HepG2 (cell line): Measurements from ENCODE around the gene SEZ6. TPM values are rescaled to one million over a fixed set of nuclear protein-coding genes. Genes with fewer than 3 reads are reported as not detected.

ENCODE experiments used
- ATF2 ChIP-seq: sonication (generic); formaldehyde crosslinking; IDR thresholded peaks from 2 replicates; pipeline ENCODE4 v1.4.0; 2020; ENCODE audit warnings: missing genetic modification reagents
- HMGXB4 ChIP-seq, 2 experiments: sonication (generic) in 1 of 2; formaldehyde crosslinking in 1 of 2; IDR thresholded peaks; 2 replicates each; pipeline versions ENCODE4 v1.4.0 to v1.6.1; 2018 to 2020; ENCODE audit warnings: missing genetic modification reagents in 2 of 2, borderline replicate concordance in 1 of 2, low read depth in 1 of 2, mild to moderate bottlenecking in 1 of 2, missing biosample characterization in 1 of 2
- HNF4G ChIP-seq, 2 experiments: sonication (generic) in 1 of 2; formaldehyde crosslinking in 1 of 2; IDR thresholded peaks; 2 replicates each; pipeline versions ENCODE4 v1.4.0 to v1.6.1; 2011 to 2020; ENCODE audit warnings: borderline replicate concordance in 2 of 2, low read depth in 2 of 2, mild to moderate bottlenecking in 2 of 2, low read length in 1 of 2, missing genetic modification reagents in 1 of 2, moderate library complexity in 1 of 2
- MEIS2 ChIP-seq: sonication (generic); formaldehyde crosslinking; IDR thresholded peaks from 2 replicates; pipeline ENCODE4 v1.9.0; 2021; ENCODE audit warnings: mild to moderate bottlenecking, missing genetic modification reagents
- SCMH1 ChIP-seq: sonication (generic); formaldehyde crosslinking; IDR thresholded peaks from 2 replicates; pipeline ENCODE4 v1.9.0; 2021; ENCODE audit warnings: missing genetic modification reagents, mild to moderate bottlenecking, borderline replicate concordance
- SRF ChIP-seq: IDR thresholded peaks from 2 replicates; pipeline ENCODE4 v1.6.1; 2011; ENCODE audit warnings: mild to moderate bottlenecking, low read depth, low read length, moderate library complexity
- TRAFD1 ChIP-seq: sonication (generic); formaldehyde crosslinking; IDR thresholded peaks from 2 replicates; pipeline ENCODE4 v1.5.1; 2020; ENCODE audit warnings: missing genetic modification reagents, mild to moderate bottlenecking, borderline replicate concordance
- YY1 ChIP-seq: IDR thresholded peaks from 2 replicates; pipeline ENCODE4 v1.6.1; 2011; ENCODE audit warnings: low read length, low read depth, moderate library complexity, mild to moderate bottlenecking; ENCODE audit not compliant: insufficient read depth, insufficient replicate concordance
- ZNF317 ChIP-seq: sonication (generic); formaldehyde crosslinking; IDR thresholded peaks from 2 replicates; pipeline ENCODE4 v1.5.0; 2020; ENCODE audit warnings: mild to moderate bottlenecking, missing genetic modification reagents
- ZNF343 ChIP-seq: sonication (generic); formaldehyde crosslinking; IDR thresholded peaks from 2 replicates; pipeline ENCODE4 v1.4.0; 2020; ENCODE audit warnings: mild to moderate bottlenecking, missing genetic modification reagents
- ZNF775 ChIP-seq: sonication (generic); formaldehyde crosslinking; IDR thresholded peaks from 2 replicates; pipeline ENCODE4 v1.4.0; 2020; ENCODE audit warnings: missing genetic modification reagents, mild to moderate bottlenecking, moderate library complexity, borderline replicate concordance
- ZNF790 ChIP-seq: sonication (generic); formaldehyde crosslinking; IDR thresholded peaks from 2 replicates; pipeline ENCODE4 v1.8.0; 2022; ENCODE audit warnings: missing genetic modification reagents, mild to moderate bottlenecking, borderline replicate concordance
- polyA plus RNA-seq, 8 experiments: library from polyadenylated mRNA; depleted of rRNA in 3 of 8; stranded (reverse) in 7 of 8; unstranded in 1 of 8; fragments of >200 nt; fragmentation: Illumina TruSeq in 4 of 8; extraction: Trizol in 4 of 8; gene quantifications; 2 replicates each; pipeline versions ENCODE4 v1.2.1 to v1.2.3, GENCODE V29; 2011 to 2016; ENCODE audit warnings: low read depth in 4 of 8, missing spikeins in 1 of 8, mixed read lengths in 1 of 8; ENCODE audit not compliant: insufficient read depth in 1 of 8
- total RNA-seq, 5 experiments: library from RNA; depleted of rRNA; stranded (reverse); fragments of >200 nt; fragmentation: Illumina TruSeq; extraction: Trizol; gene quantifications; 2 replicates each; pipeline ENCODE4 v1.2.3, GENCODE V29; 2016; ENCODE audit warnings: low read depth in 1 of 5
- TF ChIP-seq, protein P1 (sequence below): sonication (generic); formaldehyde crosslinking; IDR thresholded peaks from 2 replicates; pipeline ENCODE4 v1.8.0; 2022; ENCODE audit warnings: missing genetic modification reagents, mild to moderate bottlenecking, borderline replicate concordance
- TF ChIP-seq, protein P2 (sequence below): IDR thresholded peaks from 2 replicates; pipeline ENCODE4 v1.6.1; 2016; ENCODE audit warnings: missing biosample characterization, missing genetic modification reagents, low read depth
- TF ChIP-seq, protein P3 (sequence below): sonication (generic); formaldehyde crosslinking; IDR thresholded peaks from 2 replicates; pipeline ENCODE4 v1.5.0; 2020; ENCODE audit warnings: missing genetic modification reagents

The SEZ6 gene
- total and polyA plus RNA-seq, 2 of the 13 experiments (the other 11 are each of a cell fraction or from before 2014, with no cell fraction given): not detected

DNA sequence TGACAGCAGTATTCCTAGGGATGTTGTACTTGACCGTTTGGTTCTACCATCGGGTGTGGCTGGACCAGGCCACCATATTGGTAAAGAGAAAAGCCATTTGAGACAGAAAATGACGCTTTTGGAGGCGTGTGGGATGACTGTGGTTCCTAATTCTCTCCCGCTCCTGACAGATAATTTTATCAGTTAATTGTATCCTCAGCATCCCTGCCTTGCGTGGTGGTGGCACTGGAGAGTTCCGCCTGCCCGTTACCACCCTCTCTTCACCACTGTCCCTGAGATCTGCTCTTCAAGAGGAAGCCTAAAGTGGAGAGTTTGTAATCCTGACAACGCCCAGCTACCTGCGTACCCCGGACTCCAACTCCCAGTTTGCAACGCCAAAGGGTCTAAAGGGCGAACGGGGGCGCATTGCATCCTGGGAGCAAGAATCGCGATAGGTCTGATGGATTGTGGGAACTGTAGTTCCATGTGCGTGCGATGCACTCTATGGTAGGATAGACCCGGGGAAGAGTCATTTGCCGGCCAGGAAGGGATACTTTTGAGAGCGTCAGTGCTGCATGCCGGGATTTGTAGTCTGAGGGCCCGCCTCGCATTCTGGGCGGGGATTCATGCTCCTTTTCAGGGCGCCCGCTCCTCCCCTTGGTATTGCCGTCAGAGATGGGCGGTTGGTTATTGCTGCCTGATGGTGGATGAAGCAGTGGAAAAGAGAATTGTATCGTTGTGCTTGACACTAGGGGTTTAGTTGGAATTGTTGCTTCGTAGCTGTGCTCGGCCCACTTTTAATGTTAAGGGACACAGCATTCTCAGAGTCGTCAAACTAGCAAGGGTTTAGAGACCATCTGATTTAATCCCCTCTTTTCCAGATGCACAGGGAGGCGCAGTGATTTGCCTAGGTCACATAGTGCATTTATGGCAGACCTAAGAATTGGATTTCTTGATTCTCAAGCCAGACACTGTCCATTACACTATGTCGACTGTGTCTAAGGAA is 53.5 kb downstream of the SEZ6 start (continued):
- no peak for TF ChIP-seq SCMH1 (CRISPR knock-in tag)
- 0 out of 2 replicates have a peak, but pooled peaks have one; percentile 57 for TF ChIP-seq ZNF775 (CRISPR knock-in tag)
- TF ChIP-seq HNF4G (IDR thresholded peaks at IDR 0.05; ENCODE audit: borderline replicate concordance, low read depth, low read length): peak; percentile 100
- TF ChIP-seq HNF4G (CRISPR knock-in tag; IDR thresholded peaks at IDR 0.05; ENCODE audit: borderline replicate concordance, low read depth): peak; percentile 98
- TF ChIP-seq, protein P1, sequence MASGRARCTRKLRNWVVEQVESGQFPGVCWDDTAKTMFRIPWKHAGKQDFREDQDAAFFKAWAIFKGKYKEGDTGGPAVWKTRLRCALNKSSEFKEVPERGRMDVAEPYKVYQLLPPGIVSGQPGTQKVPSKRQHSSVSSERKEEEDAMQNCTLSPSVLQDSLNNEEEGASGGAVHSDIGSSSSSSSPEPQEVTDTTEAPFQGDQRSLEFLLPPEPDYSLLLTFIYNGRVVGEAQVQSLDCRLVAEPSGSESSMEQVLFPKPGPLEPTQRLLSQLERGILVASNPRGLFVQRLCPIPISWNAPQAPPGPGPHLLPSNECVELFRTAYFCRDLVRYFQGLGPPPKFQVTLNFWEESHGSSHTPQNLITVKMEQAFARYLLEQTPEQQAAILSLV: no peak; the same call in 1 of the 2 replicates
- TF ChIP-seq, protein P2, sequence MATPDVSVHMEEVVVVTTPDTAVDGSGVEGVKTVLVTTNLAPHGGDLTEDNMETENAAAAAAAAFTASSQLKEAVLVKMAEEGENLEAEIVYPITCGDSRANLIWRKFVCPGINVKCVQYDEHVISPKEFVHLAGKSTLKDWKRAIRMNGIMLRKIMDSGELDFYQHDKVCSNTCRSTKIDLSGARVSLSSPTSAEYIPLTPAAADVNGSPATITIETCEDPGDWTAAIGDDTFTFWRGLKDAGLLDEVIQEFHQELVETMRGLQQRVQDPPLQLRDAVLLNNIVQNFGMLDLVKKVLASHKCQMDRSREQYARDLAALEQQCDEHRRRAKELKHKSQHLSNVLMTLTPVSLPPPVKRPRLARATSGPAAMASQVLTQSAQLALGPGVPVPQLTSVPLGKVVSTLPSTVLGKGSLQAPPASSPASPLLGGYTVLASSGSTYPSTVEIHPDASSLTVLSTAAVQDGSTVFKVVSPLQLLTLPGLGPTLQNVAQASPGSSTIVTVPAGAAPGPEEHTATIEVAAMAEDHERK (CRISPR knock-in tag): peak; percentile 83
- TF ChIP-seq ZNF317 (CRISPR knock-in tag): peak; percentile 38; the same call in 1 of the 2 replicates
- no peak for TF ChIP-seq YY1
- no peak for TF ChIP-seq SRF
- TF ChIP-seq MEIS2: no peak
- peak; percentile 73 to 93; a peak in 3 of 4 replicates for TF ChIP-seq HMGXB4 (CRISPR knock-in tag; IDR thresholded peaks at IDR 0.05; ENCODE audit: borderline replicate concordance in 1 of 2, low read depth in 1 of 2)
- TF ChIP-seq ZNF343 (CRISPR knock-in tag): 0 out of 2 replicates have a peak, but pooled peaks have one; percentile 27
- TF ChIP-seq, protein P3, sequence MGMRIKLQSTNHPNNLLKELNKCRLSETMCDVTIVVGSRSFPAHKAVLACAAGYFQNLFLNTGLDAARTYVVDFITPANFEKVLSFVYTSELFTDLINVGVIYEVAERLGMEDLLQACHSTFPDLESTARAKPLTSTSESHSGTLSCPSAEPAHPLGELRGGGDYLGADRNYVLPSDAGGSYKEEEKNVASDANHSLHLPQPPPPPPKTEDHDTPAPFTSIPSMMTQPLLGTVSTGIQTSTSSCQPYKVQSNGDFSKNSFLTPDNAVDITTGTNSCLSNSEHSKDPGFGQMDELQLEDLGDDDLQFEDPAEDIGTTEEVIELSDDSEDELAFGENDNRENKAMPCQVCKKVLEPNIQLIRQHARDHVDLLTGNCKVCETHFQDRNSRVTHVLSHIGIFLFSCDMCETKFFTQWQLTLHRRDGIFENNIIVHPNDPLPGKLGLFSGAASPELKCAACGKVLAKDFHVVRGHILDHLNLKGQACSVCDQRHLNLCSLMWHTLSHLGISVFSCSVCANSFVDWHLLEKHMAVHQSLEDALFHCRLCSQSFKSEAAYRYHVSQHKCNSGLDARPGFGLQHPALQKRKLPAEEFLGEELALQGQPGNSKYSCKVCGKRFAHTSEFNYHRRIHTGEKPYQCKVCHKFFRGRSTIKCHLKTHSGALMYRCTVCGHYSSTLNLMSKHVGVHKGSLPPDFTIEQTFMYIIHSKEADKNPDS (CRISPR knock-in tag): peak; percentile 63; the same call in 1 of the 2 replicates
- no peak for TF ChIP-seq TRAFD1 (CRISPR knock-in tag)
- peak; percentile 51; the same call in 1 of the 2 replicates for TF ChIP-seq ATF2 (CRISPR knock-in tag)
- TF ChIP-seq ZNF790 (CRISPR knock-in tag): 0 out of 2 replicates have a peak, but pooled peaks have one; percentile 69
